K562 (cell line): ENCODE results near the gene RNU1-2. TPM values are rescaled to one million over a fixed set of nuclear protein-coding genes. Genes with fewer than 3 reads are reported as not detected.

Experiments used
- ARID4B ChIP-seq: sonication (generic); formaldehyde crosslinking; IDR thresholded peaks from 2 replicates; pipeline ENCODE4 v1.8.0; 2022; ENCODE audit warnings: mild to moderate bottlenecking, missing genetic modification reagents
- BRD9 ChIP-seq: fragments of 450-650 bp; IDR thresholded peaks from 2 replicates; pipeline ENCODE4 v1.6.1; 2018; ENCODE audit warnings: low read depth; ENCODE audit not compliant: partially characterized antibody
- CEBPB ChIP-seq: fragments of 450-650 bp; IDR thresholded peaks from 2 replicates; pipeline ENCODE4 v1.6.1; 2016; ENCODE audit warnings: missing genetic modification characterization, missing compliant biosample characterization
- ID3 ChIP-seq, 2 experiments: fragments of 250-450 bp in 1 of 2; fragments of 450-650 bp in 1 of 2; sonication (Bioruptor Pico) in 1 of 2; IDR thresholded peaks; 2 replicates each; pipeline versions ENCODE4 v1.6.1 to v1.8.0; 2016 to 2021; ENCODE audit warnings: mild to moderate bottlenecking in 2 of 2, moderate library complexity in 2 of 2, missing compliant biosample characterization in 1 of 2, missing genetic modification characterization in 1 of 2
- KHSRP ChIP-seq: fragments of 450-650 bp; IDR thresholded peaks from 2 replicates; pipeline ENCODE4 v1.6.1; 2017
- NR2F6 ChIP-seq: fragments of 450-650 bp; formaldehyde crosslinking; IDR thresholded peaks from 2 replicates; pipeline ENCODE4 v1.4.0; 2020; ENCODE audit warnings: mild to moderate bottlenecking
- SAFB ChIP-seq: fragments of 200-400 bp; formaldehyde crosslinking; IDR thresholded peaks from 2 replicates; pipeline ENCODE4 v1.6.1; 2017; ENCODE audit warnings: low read depth, low read length, borderline replicate concordance
- SNIP1 ChIP-seq: fragments of 450-650 bp; IDR thresholded peaks from 2 replicates; pipeline ENCODE4 v1.7.1; 2017; ENCODE audit warnings: low read depth, mild to moderate bottlenecking
- SRF ChIP-seq, 2 experiments: fragments of 250-450, 450-650 bp in 1 of 2; sonication (Bioruptor Pico) in 1 of 2; sonication (generic) in 1 of 2; formaldehyde crosslinking; IDR thresholded peaks; 2 replicates each; pipeline versions ENCODE4 v1.5.0 to v1.5.1; 2020 to 2022; ENCODE audit warnings: mild to moderate bottlenecking in 1 of 2, missing genetic modification reagents in 1 of 2
- UBTF ChIP-seq, 2 experiments: IDR thresholded peaks; 2 replicates each; pipeline ENCODE4 v1.6.1; 2012; ENCODE audit warnings: improper control_type of control experiment in 2 of 2, low read depth in 2 of 2, low read length in 2 of 2, borderline replicate concordance in 1 of 2
- ZNF146 ChIP-seq: IDR thresholded peaks from one replicate; pipeline ENCODE4 v1.6.1; 2018; ENCODE audit warnings: missing compliant biosample characterization; ENCODE audit not compliant: unreplicated experiment
- ZNF274 ChIP-seq: IDR thresholded peaks from 2 replicates; pipeline ENCODE4 v1.6.1; 2011; ENCODE audit warnings: low read depth, mild to moderate bottlenecking, low read length, moderate library complexity, borderline replicate concordance
- ZNF311 ChIP-seq: fragments of 250-450 bp; sonication (Bioruptor Pico); IDR thresholded peaks from 2 replicates; pipeline ENCODE4 v1.4.0; 2020; ENCODE audit warnings: mild to moderate bottlenecking, moderate library complexity
- polyA plus RNA-seq, 8 experiments: library from polyadenylated mRNA; depleted of rRNA in 4 of 8; stranded (reverse) in 5 of 8; unstranded in 3 of 8; fragments of >200 nt; fragmentation: Nextera tagmentation in 2 of 8; fragmentation: Illumina TruSeq in 1 of 8; extraction: Ambion mirVana in 2 of 8; extraction: Trizol in 1 of 8; gene quantifications; 2 replicates each; pipeline versions ENCODE4 v1.2.1 to v1.2.3, GENCODE V29; 2011 to 2014; ENCODE audit warnings: inconsistent platforms in 1 of 8, missing spikeins in 1 of 8
- total RNA-seq, 7 experiments: library from RNA; depleted of rRNA in 6 of 7; stranded (reverse); fragments of >200 nt in 6 of 7; fragmentation: Illumina TruSeq in 2 of 7; extraction: Trizol in 2 of 7; gene quantifications; 2 replicates each; pipeline versions ENCODE4 v1.2.1 to v1.2.3, GENCODE V29; 2011 to 2021; ENCODE audit warnings: low replicate concordance in 1 of 7
- TF ChIP-seq, protein P1 (sequence below): sonication (generic); formaldehyde crosslinking; IDR thresholded peaks from 2 replicates; pipeline ENCODE4 v1.8.0; 2022; ENCODE audit warnings: missing genetic modification reagents, mild to moderate bottlenecking, moderate library complexity, borderline replicate concordance
- TF ChIP-seq, protein P2 (sequence below): fragments of 450-650 bp; IDR thresholded peaks from 2 replicates; pipeline ENCODE4 v1.7.0; 2016; ENCODE audit warnings: borderline replicate concordance

RNU1-2 gene
- total and polyA plus RNA-seq, 9 of the 15 experiments (the other 6 are each of a cell fraction or from before 2014, with no cell fraction given), result under 0.01 to 32,823 (median 2,538) TPM; not detected in 4

DNA sequence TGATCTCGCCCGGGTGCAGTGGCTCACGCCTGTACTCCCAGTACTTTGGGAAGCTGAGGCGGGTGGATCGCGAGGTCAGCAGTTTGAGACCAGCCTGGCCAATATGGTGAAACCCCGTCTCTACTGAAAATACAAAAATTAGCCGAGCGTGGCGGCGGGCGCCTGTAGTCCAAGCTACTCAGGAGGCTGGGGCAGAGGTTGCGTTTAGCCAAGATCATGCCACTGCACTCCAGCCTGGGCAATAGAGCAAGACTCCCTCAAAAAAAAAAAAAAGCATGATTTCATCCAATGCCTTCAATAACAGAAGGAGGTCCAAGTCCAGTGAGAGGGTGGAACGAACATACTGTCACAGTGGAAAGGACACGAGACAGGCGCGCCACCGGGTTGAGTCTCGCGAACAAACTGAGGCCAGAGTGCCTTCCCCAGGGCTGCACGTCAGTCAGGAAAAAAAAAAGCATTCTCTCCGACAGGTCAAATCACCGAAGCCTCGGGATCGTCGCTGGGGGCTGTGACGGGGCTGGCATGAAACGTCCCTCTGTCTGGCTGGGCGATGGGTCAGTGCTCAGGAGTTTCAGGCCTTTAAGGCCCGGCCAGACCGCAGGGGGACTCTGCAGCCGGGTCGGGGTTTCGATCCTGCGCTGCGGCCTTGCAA, 17.5 kb downstream of the RNU1-2 start (continued):
- no peak for TF ChIP-seq ARID4B (CRISPR knock-in tag)
- TF ChIP-seq ID3 (CRISPR knock-in tag; IDR thresholded peaks at IDR 0.05), result no peak
- TF ChIP-seq ID3 (tag; IDR thresholded peaks at IDR 0.05), result 0 out of 2 replicates have a peak, but pooled peaks have one; percentile 26
- no peak for TF ChIP-seq NR2F6 (CRISPR knock-in tag)
- TF ChIP-seq KHSRP, result no peak
- no peak for TF ChIP-seq ZNF146 (CRISPR knock-in tag)
- TF ChIP-seq, protein P1, sequence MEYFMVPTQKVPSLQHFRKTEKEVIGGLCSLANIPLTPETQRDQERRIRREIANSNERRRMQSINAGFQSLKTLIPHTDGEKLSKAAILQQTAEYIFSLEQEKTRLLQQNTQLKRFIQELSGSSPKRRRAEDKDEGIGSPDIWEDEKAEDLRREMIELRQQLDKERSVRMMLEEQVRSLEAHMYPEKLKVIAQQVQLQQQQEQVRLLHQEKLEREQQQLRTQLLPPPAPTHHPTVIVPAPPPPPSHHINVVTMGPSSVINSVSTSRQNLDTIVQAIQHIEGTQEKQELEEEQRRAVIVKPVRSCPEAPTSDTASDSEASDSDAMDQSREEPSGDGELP (CRISPR knock-in tag), result 0 out of 2 replicates have a peak, but pooled peaks have one; percentile 15
- TF ChIP-seq ZNF274, result no peak
- no peak for TF ChIP-seq SRF (CRISPR knock-in tag; IDR thresholded peaks at IDR 0.05)
- TF ChIP-seq SAFB, result no peak
- no peak for TF ChIP-seq SNIP1
- no peak for TF ChIP-seq BRD9
- no peak for TF ChIP-seq CEBPB
- TF ChIP-seq, protein P2, sequence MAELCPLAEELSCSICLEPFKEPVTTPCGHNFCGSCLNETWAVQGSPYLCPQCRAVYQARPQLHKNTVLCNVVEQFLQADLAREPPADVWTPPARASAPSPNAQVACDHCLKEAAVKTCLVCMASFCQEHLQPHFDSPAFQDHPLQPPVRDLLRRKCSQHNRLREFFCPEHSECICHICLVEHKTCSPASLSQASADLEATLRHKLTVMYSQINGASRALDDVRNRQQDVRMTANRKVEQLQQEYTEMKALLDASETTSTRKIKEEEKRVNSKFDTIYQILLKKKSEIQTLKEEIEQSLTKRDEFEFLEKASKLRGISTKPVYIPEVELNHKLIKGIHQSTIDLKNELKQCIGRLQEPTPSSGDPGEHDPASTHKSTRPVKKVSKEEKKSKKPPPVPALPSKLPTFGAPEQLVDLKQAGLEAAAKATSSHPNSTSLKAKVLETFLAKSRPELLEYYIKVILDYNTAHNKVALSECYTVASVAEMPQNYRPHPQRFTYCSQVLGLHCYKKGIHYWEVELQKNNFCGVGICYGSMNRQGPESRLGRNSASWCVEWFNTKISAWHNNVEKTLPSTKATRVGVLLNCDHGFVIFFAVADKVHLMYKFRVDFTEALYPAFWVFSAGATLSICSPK, result no peak
- TF ChIP-seq ZNF311 (CRISPR knock-in tag), result no peak
- TF ChIP-seq UBTF (IDR thresholded peaks at IDR 0.05; ENCODE audit: borderline replicate concordance in 1 of 2, low read depth in 2 of 2, low read length in 2 of 2), result no peak
